NK-92 (cell line): ENCODE data around the gene CROCC2.

Source experiments
- DNase-seq: peaks from one replicate; lab custom pipeline; 2025; ENCODE audit not compliant: unreplicated experiment; lab: John Stamatoyannopoulos, UW

Gene CROCC2

DNA sequence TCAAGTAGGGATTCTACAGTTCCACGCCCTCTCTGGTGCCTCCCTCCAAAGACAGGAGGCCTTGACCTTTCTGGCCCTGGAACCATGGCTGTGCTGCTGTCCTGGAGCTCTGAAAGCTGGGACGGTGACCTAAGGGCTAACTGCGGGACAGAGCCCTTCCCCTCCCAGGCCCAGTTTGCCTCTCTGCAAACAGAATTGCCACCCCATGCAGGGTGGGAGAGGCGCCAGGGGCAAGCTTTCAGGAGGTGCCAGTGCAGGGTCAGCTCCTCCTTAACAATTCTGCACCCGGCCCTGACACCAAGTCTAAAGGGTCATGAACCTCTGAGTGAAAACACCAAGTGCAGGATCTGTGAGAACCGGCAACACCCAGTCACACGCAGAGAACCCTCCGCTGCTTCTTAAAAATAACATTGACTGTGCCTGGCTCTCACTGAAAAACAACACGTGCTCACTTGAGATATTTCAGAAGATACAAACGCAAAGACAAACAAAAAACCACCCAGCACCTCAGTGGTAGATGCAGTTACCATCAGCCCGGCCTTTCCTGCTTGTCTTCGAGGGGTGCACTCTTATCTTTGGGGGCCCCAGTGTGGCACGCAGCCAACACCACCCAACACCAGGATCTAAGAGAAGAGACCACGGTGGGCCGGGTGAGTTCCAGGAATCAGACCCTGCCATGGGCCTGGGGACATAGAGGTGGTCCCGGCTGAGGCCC lies 91.2 kb downstream of the CROCC2 start:
- DNase-seq = no peak

- DNase-seq = no peak
These were observed 91.9 kb downstream of the CROCC2 start, which contains the start of gene SNED1 for GRCh38 chr2:240997856-240998705. SNED1 (plus strand) TSS chr2:240998618; CDS start chr2:240998838, 220 bp downstream.

DNA sequence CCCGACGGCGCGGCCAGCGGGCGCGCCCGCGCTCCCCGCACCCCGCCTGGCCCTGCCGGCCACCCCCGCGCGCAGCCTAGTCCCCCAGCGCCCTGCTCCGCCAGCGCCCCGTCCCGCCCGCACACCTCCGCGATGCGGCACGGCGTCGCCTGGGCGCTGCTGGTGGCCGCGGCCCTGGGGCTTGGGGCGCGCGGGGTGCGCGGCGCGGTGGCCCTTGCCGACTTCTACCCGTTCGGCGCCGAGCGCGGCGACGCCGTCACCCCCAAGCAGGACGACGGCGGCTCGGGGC lies 92.5 kb downstream of the CROCC2 start:
- no peak for DNase-seq

GRCh38 chr2:240998995-240999791 lies 93.1 kb downstream of the CROCC2 start:
- no peak for DNase-seq

GRCh38 chr2:240999873-241000541 lies 93.9 kb downstream of the CROCC2 start:
- DNase-seq = no peak

DNA sequence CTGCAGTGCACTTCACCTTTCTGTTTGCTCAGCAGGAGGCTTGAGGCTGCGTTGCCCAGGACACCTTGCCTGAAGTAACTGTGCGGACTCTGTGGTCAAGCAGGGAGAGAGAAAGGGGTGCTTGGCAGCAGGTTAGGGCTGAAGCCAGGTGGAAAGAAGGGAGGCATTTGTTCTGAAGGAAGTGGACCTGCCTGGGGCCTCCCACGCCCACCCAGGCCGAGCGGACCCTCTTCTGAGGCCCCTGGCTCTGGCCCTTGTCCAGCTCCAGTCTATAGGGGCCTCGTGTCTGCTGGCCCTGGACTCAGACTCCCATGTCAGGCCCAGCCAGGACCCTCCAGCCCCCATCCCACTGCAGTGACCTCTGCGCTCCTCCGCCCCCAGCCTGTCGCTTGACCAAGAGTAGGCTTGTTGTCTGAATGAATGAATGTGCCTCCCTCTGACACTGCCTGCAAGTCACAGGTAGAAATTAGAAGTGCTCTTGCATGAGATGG lies 94.7 kb downstream of the CROCC2 start:
- DNase-seq = no peak

GRCh38 chr2:241001413-241002274 lies 95.5 kb downstream of the CROCC2 start:
- DNase-seq = no peak

DNA sequence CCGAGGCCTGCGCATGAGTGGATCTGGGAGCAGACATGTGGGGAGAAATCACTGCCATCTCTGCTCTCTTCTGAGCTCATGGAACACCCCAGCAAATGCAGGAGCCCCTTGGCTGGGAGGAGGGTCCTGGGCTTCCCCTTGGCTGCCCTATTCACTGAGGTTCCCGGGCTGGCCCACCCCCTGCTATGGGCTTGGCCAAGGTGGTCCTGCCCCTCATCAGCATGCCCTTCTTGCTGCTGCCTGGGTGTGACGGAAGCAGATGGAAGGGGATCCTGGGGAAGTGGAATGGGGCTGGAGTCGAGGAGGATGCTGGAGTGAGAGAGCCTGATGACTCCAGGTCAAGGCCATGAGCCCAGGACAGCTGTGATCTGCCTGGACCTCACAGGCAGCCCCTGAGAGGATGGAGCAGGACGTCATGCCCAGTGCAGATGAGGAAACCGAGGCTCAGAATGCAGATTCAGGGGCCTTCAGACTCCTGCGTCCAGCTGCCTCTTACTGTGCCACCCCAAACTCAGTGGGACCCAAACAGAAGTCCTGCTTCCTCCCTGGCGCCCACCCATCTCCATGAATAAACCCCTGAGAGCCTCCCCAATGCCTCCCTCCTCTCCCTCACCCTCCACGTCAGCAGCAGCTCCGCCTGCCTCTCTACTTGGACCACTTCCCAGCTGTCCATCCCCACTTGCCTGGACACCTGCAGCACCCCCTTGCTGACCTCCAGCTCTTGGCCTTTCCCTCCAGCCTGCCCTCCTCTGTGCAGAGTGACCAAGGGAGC lies 96.3 kb downstream of the CROCC2 start:
- no peak for DNase-seq

DNA sequence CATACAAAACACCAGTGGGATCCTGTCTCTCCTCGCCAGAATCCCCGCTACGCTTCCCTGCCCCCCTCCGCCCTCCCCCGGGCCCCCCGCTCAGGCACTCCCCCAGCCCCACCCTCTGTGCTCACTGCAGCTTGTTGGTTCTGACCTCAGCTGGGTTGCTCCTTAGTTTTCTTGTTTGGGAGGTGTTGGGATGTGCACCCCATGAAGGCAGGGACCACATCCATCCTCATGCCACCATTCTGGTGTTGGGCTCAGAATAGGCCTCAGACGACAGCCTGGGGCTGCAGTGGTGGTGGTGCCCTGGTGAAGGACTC lies 96.9 kb downstream of the CROCC2 start:
- no peak for DNase-seq

DNA sequence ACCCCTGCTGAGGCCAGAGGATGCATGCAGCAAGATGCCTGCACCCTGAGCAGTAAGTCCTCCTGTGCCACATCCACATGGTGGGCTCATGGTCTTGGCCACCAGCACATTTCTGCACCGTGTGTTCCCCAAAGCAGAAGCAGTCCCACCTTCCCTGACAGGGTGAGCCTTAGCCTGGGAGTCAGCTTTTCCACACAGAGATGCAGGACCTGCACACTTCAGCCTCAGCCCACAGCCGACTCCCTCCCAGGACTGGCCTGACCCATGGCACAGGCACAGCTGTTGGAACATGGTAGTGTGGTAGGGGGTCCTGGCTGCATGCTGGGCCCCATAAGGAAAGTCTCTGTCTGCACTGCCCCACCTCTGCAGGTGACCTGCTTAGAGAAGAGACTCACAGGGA lies 97.2 kb downstream of the CROCC2 start:
- no peak for DNase-seq

- DNase-seq = no peak
These were observed 97.9 kb downstream of the CROCC2 start for GRCh38 chr2:241003830-241004564.

DNA sequence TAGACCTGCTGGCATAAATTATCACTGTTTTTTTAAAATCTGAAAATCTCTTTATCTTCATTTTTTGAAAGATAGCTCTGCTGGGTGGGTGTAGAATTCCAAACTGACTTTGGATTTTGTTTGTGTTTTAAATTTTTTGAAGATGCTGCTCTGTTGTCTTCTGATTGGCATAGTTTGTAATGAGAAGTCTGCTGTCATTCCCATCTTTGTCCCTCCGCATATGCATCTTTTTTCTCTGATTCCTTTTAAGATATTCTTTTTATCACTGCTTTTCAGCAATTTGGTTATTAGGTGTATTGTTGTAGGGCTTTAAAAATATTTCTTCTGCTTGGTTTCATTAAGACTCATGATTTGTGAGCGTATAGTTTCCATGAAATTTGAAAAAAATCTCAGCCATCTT lies 99.4 kb downstream of the CROCC2 start:
- no peak for DNase-seq

DNA sequence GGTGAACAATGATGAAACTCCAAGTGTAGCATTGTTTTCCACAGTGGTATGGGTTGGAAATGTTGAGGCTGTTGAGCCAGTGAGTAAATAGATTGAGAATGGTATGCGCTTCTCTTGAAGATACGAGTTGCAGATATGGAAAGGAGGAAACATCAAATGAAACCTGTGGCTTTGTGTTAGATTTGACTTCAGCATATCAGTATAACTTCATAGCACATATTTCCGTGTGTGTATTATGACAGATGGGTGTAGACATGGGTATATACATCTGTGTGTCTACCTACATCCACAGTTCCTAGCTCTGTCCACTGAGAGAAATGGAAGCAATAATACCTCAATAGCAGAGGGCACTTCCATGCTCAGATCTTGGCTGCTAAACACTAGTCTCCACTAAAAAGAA lies 100.3 kb downstream of the CROCC2 start:
- DNase-seq = no peak

GRCh38 chr2:241007111-241007510 lies 101.0 kb downstream of the CROCC2 start:
- no peak for DNase-seq

- no peak for DNase-seq
These were observed 102.0 kb downstream of the CROCC2 start for GRCh38 chr2:241007880-241008710.

DNA sequence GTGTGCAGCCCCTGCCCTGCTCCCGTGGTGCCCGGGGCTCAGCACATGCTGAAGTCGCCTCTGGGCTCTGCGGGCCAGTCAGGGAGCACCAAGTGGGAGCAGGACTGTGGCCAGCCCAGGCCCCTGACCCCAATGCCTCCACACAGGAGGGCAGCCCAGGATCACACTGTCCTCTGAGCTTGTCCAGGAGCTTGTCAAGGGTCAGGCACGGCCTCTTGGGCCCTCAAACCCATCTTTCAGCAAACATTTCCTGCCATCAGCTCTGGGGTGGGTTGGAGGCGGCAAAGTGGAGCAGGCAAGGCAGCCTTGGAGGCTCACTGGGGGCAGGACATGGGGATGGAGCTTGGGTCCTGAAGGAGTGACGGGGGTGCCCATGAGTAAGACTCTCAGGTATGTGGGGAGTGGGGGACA lies 102.6 kb downstream of the CROCC2 start:
- no peak for DNase-seq

GRCh38 chr2:241009191-241009590 lies 103.1 kb downstream of the CROCC2 start:
- no peak for DNase-seq
